Stimulated activated naive CD8-positive, alpha-beta T cell treated with anti-CD3 and anti-CD28 coated beads, Interleukin-15, Interleukin-2, amounts not matched to agents 100 ng/mL and 50 ng/mL, for 24 hours (primary cell): Measurements from ENCODE around the gene SMIM9.

Experiments used
- H3K27ac Mint-ChIP-seq: one replicate; pipeline ENCODE4 v1.8.0; 2021; ENCODE audit warnings: mild to moderate bottlenecking, mixed read lengths
- H3K27me3 Mint-ChIP-seq: one replicate; pipeline ENCODE4 v1.8.0; 2021; ENCODE audit warnings: mixed read lengths
- H3K36me3 Mint-ChIP-seq: one replicate; pipeline ENCODE4 v1.8.0; 2021; ENCODE audit warnings: low read depth, mixed read lengths
- H3K4me1 Mint-ChIP-seq: one replicate; pipeline ENCODE4 v1.8.0; 2021; ENCODE audit warnings: low read depth, mixed read lengths
- H3K4me3 Mint-ChIP-seq: one replicate; pipeline ENCODE4 v1.8.0; 2021; ENCODE audit warnings: mild to moderate bottlenecking, mixed read lengths
- H3K9me3 Mint-ChIP-seq: one replicate; pipeline ENCODE4 v1.8.0; 2021; ENCODE audit warnings: mixed read lengths

The SMIM9 gene

DNA sequence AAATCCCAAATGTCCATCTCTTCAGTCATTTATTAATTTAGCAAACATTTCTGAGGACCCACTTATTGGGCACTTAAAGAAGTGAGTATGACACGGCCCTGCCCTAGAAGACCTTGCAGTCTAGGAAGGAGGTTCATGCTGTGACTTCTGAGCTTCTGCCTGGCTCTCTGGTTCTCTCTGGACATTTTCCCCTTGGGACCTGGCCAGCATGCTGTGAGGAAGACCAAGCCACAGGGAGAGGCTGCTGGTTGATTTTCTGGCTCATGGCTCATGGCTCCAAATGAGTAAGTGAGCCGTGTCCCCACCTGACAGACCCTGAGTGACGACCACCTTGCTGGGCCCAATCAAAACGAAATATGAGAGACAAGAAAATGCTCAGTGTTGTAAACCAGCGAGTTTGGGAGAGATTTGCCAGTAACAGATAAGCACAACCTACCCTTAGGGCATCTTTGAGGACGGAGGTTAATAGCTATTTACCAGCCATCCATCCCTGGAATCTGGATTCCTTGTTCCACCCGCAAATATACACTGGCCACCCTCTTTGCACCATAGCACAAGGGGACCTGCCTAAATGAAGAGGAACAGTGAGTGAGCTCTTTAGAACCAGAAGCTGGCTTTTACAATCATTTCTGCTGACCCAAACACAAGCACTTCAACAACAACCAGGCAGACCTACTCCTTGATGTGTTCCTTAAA, 30.1 kb downstream of the SMIM9 start:
- H3K9me3 Mint-ChIP-seq: no peaks in the 10 kb centered on the region
- H3K27ac Mint-ChIP-seq: no peak overlapping the region

DNA sequence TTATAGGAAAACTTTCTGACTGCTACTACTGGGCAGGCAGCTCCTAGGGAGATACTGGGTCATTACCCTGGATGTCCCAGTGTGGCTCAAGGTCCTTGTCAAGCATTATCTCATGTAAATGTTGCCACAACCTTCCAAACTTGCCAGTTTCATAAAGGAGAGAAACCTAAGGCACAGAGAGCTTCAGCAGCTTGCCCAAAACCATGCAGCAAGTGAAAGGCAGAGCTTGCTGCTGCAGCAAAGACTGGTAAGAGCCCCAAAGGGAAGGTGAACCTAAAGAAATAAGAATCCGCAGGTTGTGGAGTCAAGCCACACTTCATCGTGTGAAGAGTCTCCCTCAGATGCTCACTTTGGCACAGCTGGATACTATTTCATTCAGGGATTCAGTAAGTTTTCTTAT, 31.5 kb downstream of the SMIM9 start:
- Mint-ChIP-seq H3K27me3 (no peaks in the 10 kb centered on the region), H3K9me3 (no peaks in the 10 kb centered on the region), H3K27ac (no peak overlapping the region), H3K4me3 (no peak overlapping the region), H3K4me1 (peaks cover 69% of the 10 kb centered on the region), H3K36me3 (no peaks in the 10 kb centered on the region)

More for the DNA sequence above, 30.1 kb downstream of the SMIM9 start:
- peaks cover 55% of the 10 kb centered on the region for H3K4me1 Mint-ChIP-seq
- H3K27me3 Mint-ChIP-seq: no peaks in the 10 kb centered on the region
- no peaks in the 10 kb centered on the region for H3K36me3 Mint-ChIP-seq
- H3K4me3 Mint-ChIP-seq: peak overlapping the region; percentile 79

DNA sequence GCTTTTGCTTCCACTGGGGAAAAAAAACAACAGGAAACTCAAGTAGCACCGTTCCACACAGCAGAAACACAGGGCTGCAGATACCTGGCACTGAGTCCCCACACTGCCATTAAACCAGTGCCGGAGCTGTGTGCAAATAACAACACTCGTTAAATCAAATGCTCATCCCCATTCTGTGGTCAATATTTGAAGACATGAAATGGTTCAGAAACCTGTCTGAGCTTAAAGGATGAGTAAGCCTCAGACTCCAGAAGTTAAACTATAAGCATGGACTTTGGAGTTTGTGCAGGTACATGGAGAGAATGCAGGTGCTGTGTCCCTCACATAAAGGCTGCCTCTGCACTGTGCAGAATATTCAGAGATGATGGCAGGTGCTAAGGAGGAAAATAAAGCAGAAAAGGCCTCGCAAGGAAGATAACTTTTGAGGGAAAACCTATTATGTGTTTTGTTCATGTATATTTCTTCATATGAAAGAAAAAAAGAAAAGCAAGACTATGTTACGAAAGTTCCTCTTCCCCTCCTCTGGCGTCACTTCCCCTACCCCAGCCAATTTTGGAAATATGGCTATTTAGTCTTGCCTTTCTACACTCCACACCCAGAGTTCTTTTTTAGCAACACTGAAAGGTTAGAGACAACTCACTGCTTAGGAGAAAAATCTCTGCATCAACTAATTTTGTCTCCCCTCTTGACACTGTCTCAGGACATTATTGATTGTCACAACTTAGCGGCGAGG, 33.8 kb downstream of the SMIM9 start:
- Mint-ChIP-seq H3K4me3 (peak overlapping the region; percentile 13), H3K9me3 (no peaks in the 10 kb centered on the region), H3K27me3 (no peaks in the 10 kb centered on the region), H3K4me1 (peaks cover 78% of the 10 kb centered on the region), H3K36me3 (no peaks in the 10 kb centered on the region), H3K27ac (peak overlapping the region; percentile 93)

DNA sequence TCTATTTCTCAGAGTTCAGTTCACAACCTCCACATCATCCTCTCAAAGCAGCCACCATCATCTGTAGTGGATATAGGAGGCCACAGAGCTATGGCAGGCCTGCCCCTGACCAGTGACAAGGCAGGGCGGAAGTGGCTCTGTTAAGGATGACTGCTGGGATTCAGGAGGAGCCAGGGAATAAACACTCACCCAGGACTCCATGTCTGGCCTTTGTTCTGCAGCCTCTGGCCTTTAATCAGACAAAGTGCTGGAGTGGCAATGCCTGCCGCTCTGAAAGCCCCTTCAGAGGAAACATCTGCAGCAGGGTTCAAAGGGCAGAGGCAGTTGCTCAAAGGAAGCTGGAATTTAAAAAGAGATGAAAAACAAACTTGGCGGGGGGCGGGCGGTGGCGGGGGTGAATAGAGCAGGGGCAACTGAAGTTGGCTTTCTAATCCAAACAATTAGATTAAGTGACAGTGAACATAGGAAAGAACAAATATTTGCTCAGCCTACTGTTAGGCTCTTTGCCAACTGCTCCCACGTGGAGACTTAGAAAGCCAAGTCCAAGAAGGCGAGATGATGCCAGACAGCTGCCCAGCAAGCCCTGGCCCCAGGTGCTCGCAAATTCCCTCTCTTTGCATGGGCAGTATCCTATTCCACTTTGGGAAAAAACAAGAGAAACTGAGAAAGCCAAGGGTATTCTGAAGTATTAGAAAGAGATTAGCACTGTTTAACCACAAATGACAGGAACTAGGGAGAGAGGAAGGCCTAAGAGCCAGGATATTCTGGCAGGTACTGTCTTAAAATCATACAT, 34.7 kb downstream of the SMIM9 start:
- Mint-ChIP-seq H3K4me1 (peaks cover 75% of the 10 kb centered on the region), H3K9me3 (no peaks in the 10 kb centered on the region), H3K27me3 (no peaks in the 10 kb centered on the region), H3K27ac (peak overlapping the region; percentile 93), H3K4me3 (peak overlapping the region; percentile 48), H3K36me3 (no peaks in the 10 kb centered on the region)

DNA sequence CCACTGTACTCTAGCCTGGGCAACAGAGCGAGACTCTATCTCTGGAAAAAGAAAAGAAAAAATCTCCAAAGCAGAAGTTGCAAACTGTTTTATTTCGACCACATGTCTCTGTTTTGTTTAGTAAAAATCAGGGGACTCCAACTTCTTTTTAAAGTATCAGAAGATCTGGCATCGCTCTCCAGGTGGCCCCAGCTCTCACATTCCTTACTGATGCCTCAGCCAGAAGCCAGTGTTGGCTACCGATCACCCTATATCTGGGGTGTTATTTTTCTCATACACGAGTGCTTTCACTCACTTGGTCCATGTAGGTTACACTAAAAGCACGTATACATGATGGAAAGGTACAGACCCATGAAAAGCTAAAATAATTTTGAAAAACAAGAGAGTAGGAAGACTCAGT, 37.5 kb downstream of the SMIM9 start:
- Mint-ChIP-seq H3K9me3 (no peaks in the 10 kb centered on the region), H3K27me3 (no peaks in the 10 kb centered on the region), H3K4me3 (no peak overlapping the region), H3K36me3 (no peaks in the 10 kb centered on the region), H3K4me1 (peaks cover 61% of the 10 kb centered on the region), H3K27ac (no peak overlapping the region)

DNA sequence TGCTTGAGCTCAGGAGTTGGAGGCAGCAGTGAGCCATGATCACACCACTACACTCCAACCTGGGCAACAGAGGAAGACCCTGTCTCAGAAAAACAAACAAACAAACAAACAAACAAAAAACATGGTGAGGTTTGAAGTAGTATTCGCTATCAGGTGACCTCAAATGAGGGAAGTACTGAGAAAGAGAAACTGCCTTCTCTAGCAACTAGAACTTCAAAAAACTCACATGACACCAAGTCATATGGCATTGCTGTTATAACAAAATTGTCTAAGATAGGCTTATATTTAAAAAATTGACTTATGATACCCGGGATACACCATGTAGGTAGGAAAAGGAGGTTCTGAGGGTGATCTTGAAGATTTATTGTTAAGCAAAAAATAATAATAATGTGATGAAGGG, 39.4 kb downstream of the SMIM9 start:
- no peaks in the 10 kb centered on the region for H3K9me3 Mint-ChIP-seq
- no peak overlapping the region for H3K4me3 Mint-ChIP-seq
- H3K27me3 Mint-ChIP-seq: no peaks in the 10 kb centered on the region
- H3K27ac Mint-ChIP-seq: no peak overlapping the region
- no peaks in the 10 kb centered on the region for H3K36me3 Mint-ChIP-seq
- H3K4me1 Mint-ChIP-seq: peaks cover 55% of the 10 kb centered on the region

DNA sequence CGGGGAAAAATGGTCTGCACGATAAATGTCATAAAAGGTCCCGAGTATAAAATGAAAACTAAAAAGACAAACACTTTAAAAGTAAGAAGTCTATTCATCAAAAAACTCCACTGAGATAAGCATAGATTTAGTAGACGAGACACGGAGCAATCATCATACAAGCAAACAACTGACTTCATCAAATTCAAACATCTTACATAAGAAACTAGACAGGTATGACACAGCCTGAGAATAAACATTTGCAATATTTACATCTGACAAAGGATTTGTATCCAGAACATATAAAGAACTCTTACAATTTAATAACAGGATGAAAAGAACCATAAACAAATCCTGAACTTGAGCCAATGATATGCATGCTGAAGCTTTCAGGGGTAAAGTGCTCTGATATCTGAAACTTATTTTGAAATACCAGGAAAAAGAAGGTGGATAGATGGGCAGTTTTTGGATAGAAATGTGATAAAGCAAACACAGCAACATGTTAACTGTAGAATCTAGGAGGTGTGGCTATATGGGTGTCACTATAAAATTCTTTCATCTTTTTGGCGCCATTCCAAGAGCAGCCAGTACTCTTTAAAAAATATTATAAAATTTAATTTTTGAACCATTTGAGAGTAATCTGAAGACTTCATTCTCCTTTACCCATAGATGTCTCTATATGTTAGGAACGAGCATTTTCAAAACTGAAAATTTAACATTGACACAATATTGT, 41.2 kb downstream of the SMIM9 start:
- Mint-ChIP-seq H3K27ac (no peak overlapping the region), H3K27me3 (no peaks in the 10 kb centered on the region), H3K36me3 (peaks cover 7% of the 10 kb centered on the region), H3K9me3 (no peaks in the 10 kb centered on the region), H3K4me3 (no peak overlapping the region), H3K4me1 (peaks cover 38% of the 10 kb centered on the region)

DNA sequence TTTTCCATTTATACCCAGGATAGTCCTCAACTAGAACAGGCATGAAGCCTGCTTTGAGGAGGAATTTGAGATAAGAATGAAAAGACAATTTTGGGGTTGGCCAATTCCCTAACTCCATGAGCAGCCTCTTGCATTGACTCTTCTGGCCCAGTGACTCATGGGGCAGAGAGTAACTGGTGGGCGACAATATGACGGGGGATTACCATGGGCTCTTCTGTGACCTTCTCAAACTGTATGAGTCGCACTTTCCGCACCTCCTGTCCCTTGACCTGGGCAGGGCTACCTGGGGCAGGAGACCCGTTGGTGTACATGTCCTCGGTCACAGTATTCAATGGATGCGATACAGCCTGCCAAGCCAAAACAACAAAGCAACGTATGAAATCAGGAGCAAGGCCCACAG, 42.5 kb downstream of the SMIM9 start:
- Mint-ChIP-seq H3K9me3 (no peaks in the 10 kb centered on the region), H3K27ac (peak overlapping the region; percentile 50), H3K36me3 (peaks cover 7% of the 10 kb centered on the region), H3K4me1 (peaks cover 26% of the 10 kb centered on the region), H3K27me3 (no peaks in the 10 kb centered on the region), H3K4me3 (no peak overlapping the region)

DNA sequence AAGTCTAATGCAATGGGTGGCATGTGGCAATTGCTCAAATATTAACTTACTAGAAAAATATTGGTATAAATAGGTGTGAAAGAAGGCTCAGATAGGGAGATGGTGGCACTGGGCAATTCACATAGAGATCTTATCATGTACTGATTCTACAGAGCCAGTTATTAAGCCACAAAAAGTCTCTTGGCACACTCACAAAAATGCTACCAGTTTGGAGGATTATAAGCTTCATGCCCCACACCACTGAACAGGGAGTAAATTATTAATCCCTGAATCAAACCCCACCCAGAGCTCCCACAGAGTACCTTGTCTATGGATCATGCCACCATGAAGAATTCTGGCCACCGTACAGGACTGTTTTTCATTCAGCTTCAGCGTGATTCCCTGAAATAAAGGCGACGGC, 43.0 kb downstream of the SMIM9 start:
- H3K27me3 Mint-ChIP-seq: no peaks in the 10 kb centered on the region
- no peak overlapping the region for H3K4me3 Mint-ChIP-seq
- peaks cover 21% of the 10 kb centered on the region for H3K4me1 Mint-ChIP-seq
- no peaks in the 10 kb centered on the region for H3K9me3 Mint-ChIP-seq
- no peak overlapping the region for H3K27ac Mint-ChIP-seq
- peaks cover 7% of the 10 kb centered on the region for H3K36me3 Mint-ChIP-seq

DNA sequence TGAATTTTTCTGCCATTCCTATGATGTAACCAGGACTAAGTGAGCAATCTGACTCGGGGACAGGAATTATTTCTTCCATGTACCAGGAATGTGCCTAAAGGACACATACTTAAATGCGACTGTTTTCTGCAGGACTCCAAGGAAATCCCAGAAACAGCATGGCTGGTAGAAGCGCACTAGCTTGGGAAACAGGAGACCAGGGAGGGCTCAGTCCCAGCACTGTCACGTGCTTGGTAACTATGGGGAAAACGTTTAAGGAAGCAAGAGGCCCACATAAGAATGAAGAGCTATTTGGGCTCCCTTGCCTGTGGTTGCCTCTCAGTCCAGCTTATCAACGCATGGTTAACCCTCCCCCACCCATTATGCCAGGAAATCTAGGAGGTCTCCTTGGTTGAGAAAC, 48.7 kb downstream of the SMIM9 start:
- H3K36me3 Mint-ChIP-seq: peaks cover 7% of the 10 kb centered on the region
- H3K9me3 Mint-ChIP-seq: no peaks in the 10 kb centered on the region
- peaks cover 9% of the 10 kb centered on the region for H3K4me1 Mint-ChIP-seq
- H3K27ac Mint-ChIP-seq: no peak overlapping the region
- H3K27me3 Mint-ChIP-seq: no peaks in the 10 kb centered on the region
- H3K4me3 Mint-ChIP-seq: no peak overlapping the region

DNA sequence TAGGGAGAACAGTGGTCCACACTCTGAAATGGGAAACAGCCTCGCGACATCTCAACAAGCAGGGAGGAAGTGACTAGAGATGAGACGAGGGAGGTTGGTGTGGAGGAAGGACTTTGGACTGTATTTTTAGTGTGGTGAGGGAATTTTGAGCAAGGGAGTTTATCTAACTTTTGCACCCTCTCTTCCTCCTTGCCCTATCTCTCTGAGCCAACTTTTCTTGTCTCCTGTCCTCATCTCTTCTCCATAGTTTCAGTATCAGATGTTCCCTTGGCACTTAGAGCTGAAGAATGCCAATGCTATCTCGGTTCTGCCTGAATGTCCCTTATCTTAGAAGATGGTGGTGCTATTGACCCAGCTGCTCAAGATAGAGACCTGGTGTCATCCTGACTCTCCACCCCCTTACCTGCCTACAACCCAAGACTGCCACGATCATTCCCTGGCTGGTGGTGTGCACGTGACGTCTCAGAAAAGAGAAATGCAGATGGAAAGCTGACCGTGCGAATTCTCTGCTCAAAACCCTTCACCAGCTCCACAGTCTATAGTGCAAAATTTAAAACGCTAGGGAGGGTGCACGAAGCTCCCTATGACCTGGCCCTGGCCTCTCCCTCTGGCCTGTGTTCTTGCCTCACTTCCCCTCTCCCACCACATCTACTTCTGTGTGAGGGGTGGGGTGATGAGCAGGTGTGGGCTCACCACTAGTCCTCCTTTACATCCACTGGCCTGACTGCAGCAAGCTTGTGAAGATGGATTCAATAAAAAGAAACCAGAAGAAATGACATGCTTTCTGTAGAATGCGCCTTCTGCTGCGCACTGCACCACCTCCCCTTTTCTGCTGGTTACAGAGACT, 50.1 kb downstream of the SMIM9 start:
- H3K27me3 Mint-ChIP-seq: no peaks in the 10 kb centered on the region
- peaks cover 9% of the 10 kb centered on the region for H3K4me1 Mint-ChIP-seq
- peaks cover 5% of the 10 kb centered on the region for H3K36me3 Mint-ChIP-seq
- peak overlapping the region; percentile 12 for H3K27ac Mint-ChIP-seq
- H3K4me3 Mint-ChIP-seq: no peak overlapping the region
- H3K9me3 Mint-ChIP-seq: no peaks in the 10 kb centered on the region

DNA sequence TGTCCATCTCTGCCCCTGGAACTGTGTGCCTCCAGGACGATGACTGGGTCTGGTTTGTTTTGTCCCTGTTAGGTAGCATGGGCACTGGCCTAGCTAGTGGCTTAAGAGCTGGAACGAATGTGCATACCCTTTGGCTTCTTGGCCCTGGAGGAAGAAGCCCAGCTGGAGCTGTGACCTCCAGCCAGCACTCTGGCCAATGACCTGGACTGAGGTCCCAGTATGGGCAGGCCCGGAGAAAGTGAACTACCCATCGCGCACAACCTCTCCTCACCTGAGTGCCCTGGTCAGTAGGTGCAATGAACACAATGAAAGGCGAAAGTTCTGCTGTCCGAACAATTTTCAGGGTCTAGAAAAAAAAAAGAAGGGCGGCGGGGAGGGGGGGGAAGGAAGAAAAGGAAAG, 53.5 kb downstream of the SMIM9 start:
- H3K4me1 Mint-ChIP-seq: peaks cover 10% of the 10 kb centered on the region

DNA sequence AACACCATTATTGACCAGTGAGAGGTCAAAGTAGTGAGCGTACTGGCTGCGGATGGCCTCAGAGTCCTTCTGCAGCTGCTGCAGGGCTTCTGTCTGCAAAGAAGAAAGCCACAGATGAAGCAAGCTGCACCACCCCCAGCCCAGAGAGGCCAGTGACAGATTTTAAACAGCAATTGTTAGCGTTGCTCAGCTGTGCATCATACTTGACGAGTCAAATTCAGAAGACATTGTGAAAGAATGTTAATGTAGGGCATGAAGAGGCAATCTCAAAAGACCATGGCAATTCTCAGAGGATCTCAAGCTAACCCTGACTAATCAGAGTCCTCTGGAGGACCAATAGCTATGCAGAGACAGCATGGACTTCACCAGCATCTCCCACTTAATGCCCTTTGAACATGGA, 55.2 kb downstream of the SMIM9 start:
- Mint-ChIP-seq H3K4me3 (no peak overlapping the region), H3K4me1 (peaks cover 21% of the 10 kb centered on the region), H3K36me3 (peaks cover 30% of the 10 kb centered on the region), H3K9me3 (no peaks in the 10 kb centered on the region), H3K27me3 (no peaks in the 10 kb centered on the region), H3K27ac (no peak overlapping the region)

More for the DNA sequence above, 53.5 kb downstream of the SMIM9 start:
- Mint-ChIP-seq H3K27me3 (no peaks in the 10 kb centered on the region), H3K4me3 (no peak overlapping the region), H3K27ac (no peak overlapping the region), H3K9me3 (no peaks in the 10 kb centered on the region), H3K36me3 (peaks cover 24% of the 10 kb centered on the region)

DNA sequence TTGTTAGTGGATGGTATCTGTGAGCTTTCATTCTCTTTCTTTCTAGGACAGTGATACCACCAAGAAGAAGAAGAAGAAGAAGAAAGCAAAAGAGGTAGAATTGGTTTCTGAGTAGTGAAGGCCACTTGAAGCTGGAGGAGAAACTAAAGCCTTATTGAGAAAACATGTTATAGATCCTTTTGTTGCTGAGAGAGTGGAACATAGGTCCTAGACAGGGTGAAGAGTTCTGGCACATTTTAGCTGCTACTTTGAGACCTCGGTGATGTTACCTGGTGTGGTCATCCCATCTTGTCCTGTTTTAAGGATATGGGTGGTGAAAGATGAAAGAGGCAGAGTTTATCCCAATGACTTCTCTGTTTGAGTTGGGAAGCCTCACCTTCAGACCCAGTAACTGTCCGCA, 57.7 kb downstream of the SMIM9 start:
- peak overlapping the region; percentile 11 for H3K27ac Mint-ChIP-seq
- no peak overlapping the region for H3K4me3 Mint-ChIP-seq
- no peaks in the 10 kb centered on the region for H3K27me3 Mint-ChIP-seq
- peaks cover 20% of the 10 kb centered on the region for H3K4me1 Mint-ChIP-seq
- no peaks in the 10 kb centered on the region for H3K9me3 Mint-ChIP-seq
- H3K36me3 Mint-ChIP-seq: peaks cover 47% of the 10 kb centered on the region
